Purkinje cell (primary cell): Measurements from ENCODE around the gene LGALS14. TPM values are rescaled to one million over a fixed set of nuclear protein-coding genes. Genes with fewer than 3 reads are reported as not detected.

Experiments
- polyA plus RNA-seq: library from polyadenylated mRNA; unstranded; fragments of >200 nt; fragmentation: Nextera tagmentation; gene quantifications from 2 replicates; pipeline ENCODE4 v1.2.1, GENCODE V29; 2014

Gene LGALS14, protein sequence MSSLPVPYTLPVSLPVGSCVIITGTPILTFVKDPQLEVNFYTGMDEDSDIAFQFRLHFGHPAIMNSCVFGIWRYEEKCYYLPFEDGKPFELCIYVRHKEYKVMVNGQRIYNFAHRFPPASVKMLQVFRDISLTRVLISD
- not detected in 2 replicates for polyA plus RNA-seq

DNA sequence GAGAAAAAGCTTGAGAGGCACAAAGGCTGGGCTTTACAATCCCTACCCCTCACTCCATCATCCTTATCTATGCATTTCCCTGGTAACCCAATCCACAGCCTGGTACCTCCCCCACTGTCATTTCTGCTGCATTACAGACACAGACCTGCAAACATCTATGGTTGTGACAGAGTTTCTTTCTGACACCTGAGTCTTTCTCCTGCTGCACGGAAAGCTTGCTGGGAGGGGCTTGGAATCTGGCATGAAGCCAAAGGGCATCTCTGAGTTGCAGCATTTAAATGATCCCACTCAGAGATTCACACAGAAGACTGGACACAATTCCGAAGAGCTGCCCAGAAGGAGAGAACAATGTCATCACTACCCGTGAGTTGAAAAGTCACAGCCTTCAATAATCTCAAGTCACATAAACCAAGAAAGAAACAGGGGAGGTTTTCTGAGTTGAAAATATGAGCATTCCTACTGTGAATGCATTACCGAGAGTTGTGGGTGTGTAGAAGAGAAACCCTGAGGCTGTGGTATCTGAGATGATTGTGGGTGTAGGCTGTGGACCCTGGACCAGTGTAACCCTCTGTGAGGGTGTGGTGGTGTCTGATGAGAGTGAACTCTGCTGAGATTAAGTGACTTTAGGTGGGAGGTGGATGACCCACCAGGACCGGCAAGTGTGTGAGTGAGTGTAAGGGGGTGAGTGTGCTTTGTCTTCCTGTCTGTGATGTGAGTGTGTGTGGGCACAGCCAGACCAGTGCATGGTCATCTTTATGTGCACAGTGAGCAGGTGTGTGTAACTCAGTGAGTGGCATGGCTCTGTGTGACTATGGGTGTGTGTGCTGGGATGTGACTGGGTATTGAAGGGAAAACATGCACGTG lies at the start of gene LGALS14:
Gene LGALS14 (plus strand): TSS at position 301 of the 864 bp plus-strand sequence. CDS start 48 bp downstream, at position 349.

DNA sequence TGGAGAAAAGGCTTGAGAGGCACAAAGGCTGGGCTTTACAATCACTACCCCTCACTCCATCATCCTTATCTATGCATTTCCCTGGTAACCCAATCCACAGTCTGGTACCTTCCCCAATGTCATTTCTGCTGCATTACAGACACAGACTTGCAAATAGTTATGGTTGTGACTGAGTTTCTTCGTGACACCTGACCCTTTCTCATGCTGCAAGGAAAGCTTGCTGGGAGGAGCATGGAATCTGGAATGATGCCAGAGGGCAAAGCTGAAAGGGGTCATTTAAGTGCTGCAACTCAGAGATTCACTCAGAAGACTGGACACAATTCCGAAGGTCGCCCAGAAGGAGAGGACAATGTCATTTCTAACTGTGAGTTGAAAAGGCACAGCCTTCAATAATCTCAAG lies 48.7 kb upstream of the LGALS14 start, which contains the start of gene LGALS16:
Gene LGALS16 (plus strand): TSS at position 301 of the 400 bp plus-strand sequence. CDS start 49 bp downstream, at position 350.

DNA sequence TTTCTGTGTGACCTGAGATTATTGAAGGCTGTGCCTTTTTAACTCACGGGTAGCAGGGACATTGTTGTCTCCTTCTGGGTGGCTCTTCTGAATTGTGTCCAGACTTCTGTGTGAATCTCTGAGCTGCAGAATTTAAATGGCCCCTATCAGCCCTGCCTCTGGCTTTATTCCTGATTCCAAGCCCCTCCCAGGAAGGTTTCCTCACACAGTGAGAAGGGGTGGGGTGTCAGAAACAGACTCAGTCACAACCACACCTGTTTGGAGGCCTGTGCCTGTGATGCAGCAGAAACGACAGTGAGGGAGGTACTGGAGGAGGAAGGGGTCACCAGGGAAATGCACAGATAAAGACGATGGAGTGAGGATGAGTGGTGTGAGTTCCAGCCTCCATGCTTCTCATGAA lies 33.6 kb downstream of the LGALS14 start, which contains the start of gene CLC:
Gene CLC (minus strand): TSS at position 139 of the 400 bp plus-strand sequence. CDS start 77 bp downstream, at position 62.

Other genes starting within 250 kb of the LGALS14 start
- gene TIMM50, start 223.6 kb upstream of the LGALS14 start, polyA plus RNA-seq: 62.3 and 76.3 TPM in 2 replicates
- gene DLL3, start 205.5 kb upstream of the LGALS14 start, polyA plus RNA-seq: 2.1 and 4.1 TPM in 2 replicates
- not detected in 2 replicates for gene SELENOV, start 189.3 kb upstream of the LGALS14 start, polyA plus RNA-seq
- 6.9 and 17.5 TPM in 2 replicates for gene EID2B, start 171.6 kb upstream of the LGALS14 start, polyA plus RNA-seq
- 20.5 and 35.6 TPM in 2 replicates for gene EID2, start 164.3 kb upstream of the LGALS14 start, polyA plus RNA-seq
- gene LGALS13, start 102.0 kb upstream of the LGALS14 start, polyA plus RNA-seq: 1.0 and 5.9 TPM in 2 replicates
- gene LGALS16, start 48.6 kb upstream of the LGALS14 start, polyA plus RNA-seq: not detected in 2 replicates
- gene CLC, start 33.5 kb downstream of the LGALS14 start, polyA plus RNA-seq: 0.56 TPM in 1 of 2 replicates, not detected in the other
- gene LEUTX, start 74.4 kb downstream of the LGALS14 start, polyA plus RNA-seq: not detected in 2 replicates
- not detected in 2 replicates for gene DYRK1B, start 129.7 kb downstream of the LGALS14 start, polyA plus RNA-seq
- 30.2 and 31.6 TPM in 2 replicates for gene FBL, start 141.9 kb downstream of the LGALS14 start, polyA plus RNA-seq
- 0.03 TPM in 1 of 2 replicates, not detected in the other for gene FCGBP, start 230.2 kb downstream of the LGALS14 start, polyA plus RNA-seq